ENCODE measurements around the gene ANKRD11. TPM values are rescaled to one million over a fixed set of nuclear protein-coding genes. Genes with fewer than 3 reads are reported as not detected.

The ANKRD11 gene
- total and polyA plus RNA-seq, 9 donors, result 52.1 to 188 (median 109) TPM

- 81 to 89% (median 86%) methylated on average over 23 of the region's 23 CpGs for WGBS, 3 donors
Measured at GRCh38 chr16:89317729-89318429, 172.5 kb downstream of the ANKRD11 start.

GRCh38 chr16:89317101-89317671, 173.2 kb downstream of the ANKRD11 start:
- Histone ChIP-seq H3K9me3 (no peaks in the 10 kb centered on the region), H3K27ac (no peak overlapping the region), H3K36me3 (no peaks in the 10 kb centered on the region), H3K4me3 (no peak overlapping the region), H3K27me3 (no peaks in the 10 kb centered on the region), H3K4me1 (ENCODE audit: insufficient read depth) (peaks cover 30% of the 10 kb centered on the region)
- WGBS, 3 donors, result 90 to 93% (median 91%) methylated on average over 12 of the region's 12 CpGs
- intact Hi-C loops (cut with DNase I), result loop anchor here in 1 of 4 donors (10.0 kb wide), 1 partner anchor 178 kb away; the partner anchor contains the start of gene ANKRD11
- TF ChIP-seq POLR2A (IDR thresholded peaks at IDR 0.05), result no peak
- DNase-seq, result no peak

More at GRCh38 chr16:89317729-89318429, 172.5 kb downstream of the ANKRD11 start:
- H3K27me3 ChIP-seq, result no peaks in the 10 kb centered on the region
- no peak overlapping the region for H3K27ac ChIP-seq
- DNase-seq, result no peak
- intact Hi-C loops (cut with DNase I), result loop anchor here in 1 of 4 donors (10.0 kb wide), 1 partner anchor 177 kb away; the partner anchor contains the start of gene ANKRD11
- no peaks in the 10 kb centered on the region for H3K36me3 ChIP-seq
- H3K4me3 ChIP-seq, result no peak overlapping the region
- H3K9me3 ChIP-seq, result no peaks in the 10 kb centered on the region
- no peak for TF ChIP-seq POLR2A (IDR thresholded peaks at IDR 0.05)
- no peak for TF ChIP-seq EP300 (IDR thresholded peaks at IDR 0.05)
- TF ChIP-seq CTCF (IDR thresholded peaks at IDR 0.05), result no peak
- H3K4me1 ChIP-seq (ENCODE audit: insufficient read depth), result peaks cover 37% of the 10 kb centered on the region

- Histone ChIP-seq H3K9me3 (no peaks in the 10 kb centered on the region), H3K27ac (no peak overlapping the region), H3K36me3 (no peaks in the 10 kb centered on the region), H3K4me3 (no peak overlapping the region), H3K4me1 (ENCODE audit: insufficient read depth) (peaks cover 28% of the 10 kb centered on the region), H3K27me3 (no peaks in the 10 kb centered on the region)
- no peak for TF ChIP-seq POLR2A (IDR thresholded peaks at IDR 0.05)
- TF ChIP-seq EP300 (IDR thresholded peaks at IDR 0.05), result no peak
- TF ChIP-seq CTCF (IDR thresholded peaks at IDR 0.05), result no peak
- intact Hi-C loops (cut with DNase I), result loop anchor here in 1 of 4 donors (10.0 kb wide), 1 partner anchor 178 kb away; the partner anchor contains the start of gene ANKRD11
- 87 to 93% (median 89%) methylated on average over 14 of the region's 14 CpGs for WGBS, 3 donors
- no peak for DNase-seq
Measured at GRCh38 chr16:89316701-89317100, 173.7 kb downstream of the ANKRD11 start.

- intact Hi-C loops (cut with DNase I), result loop anchor here in 1 of 4 donors (10.0 kb wide), 1 partner anchor 179 kb away; the partner anchor contains the start of gene ANKRD11
- Histone ChIP-seq H3K36me3 (no peaks in the 10 kb centered on the region), H3K9me3 (no peaks in the 10 kb centered on the region), H3K4me1 (ENCODE audit: insufficient read depth) (peaks cover 26% of the 10 kb centered on the region), H3K4me3 (no peak overlapping the region), H3K27ac (no peak overlapping the region), H3K27me3 (no peaks in the 10 kb centered on the region)
- no peak for DNase-seq
- no peak for TF ChIP-seq POLR2A (IDR thresholded peaks at IDR 0.05)
- no peak for TF ChIP-seq CTCF (IDR thresholded peaks at IDR 0.05)
- TF ChIP-seq EP300 (IDR thresholded peaks at IDR 0.05), result no peak
- 65 to 75% (median 73%) methylated on average over 20 of the region's 20 CpGs for WGBS, 3 donors
Measured at GRCh38 chr16:89315791-89316581, 174.4 kb downstream of the ANKRD11 start.
